Epidermal melanocyte (primary cell): ENCODE data around the gene FMC1.

Experiments used
- DNase-seq: peaks from one replicate; pipeline ENCODE4 v3.0.0; 2011; ENCODE audit warnings: low spot score; ENCODE audit not compliant: insufficient read length

FMC1 gene

GRCh38 chr7:139370943-139371313 is 29.8 kb downstream of the FMC1 start:
- no peak for DNase-seq

GRCh38 chr7:139374246-139374645 is 33.1 kb downstream of the FMC1 start:
- DNase-seq = no peak

GRCh38 chr7:139382439-139382838 is 41.3 kb downstream of the FMC1 start:
- DNase-seq = no peak

GRCh38 chr7:139384611-139385010 is 43.5 kb downstream of the FMC1 start:
- DNase-seq = no peak

DNA sequence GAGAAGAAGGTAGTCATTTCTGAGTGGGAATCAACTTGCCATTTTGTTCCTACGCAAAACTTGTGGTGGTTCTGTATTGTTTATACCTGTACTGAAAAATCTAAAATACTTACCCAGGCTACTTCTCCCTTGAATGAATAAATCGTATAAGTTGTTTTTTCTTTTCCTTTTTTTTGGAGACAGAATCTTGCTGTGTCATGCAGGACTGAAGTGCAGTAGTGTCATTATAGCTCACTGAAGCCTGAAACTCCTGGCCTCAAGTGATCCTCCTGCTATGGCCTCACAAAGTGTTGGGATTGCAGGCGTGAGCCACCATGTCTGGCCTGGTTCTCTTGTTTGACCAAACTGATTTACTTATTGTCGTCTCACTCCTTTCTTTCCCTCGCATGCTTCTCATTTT is 46.5 kb downstream of the FMC1 start:
- no peak for DNase-seq

- no peak for DNase-seq
These were observed 48.0 kb downstream of the FMC1 start for GRCh38 chr7:139389091-139389490.

DNA sequence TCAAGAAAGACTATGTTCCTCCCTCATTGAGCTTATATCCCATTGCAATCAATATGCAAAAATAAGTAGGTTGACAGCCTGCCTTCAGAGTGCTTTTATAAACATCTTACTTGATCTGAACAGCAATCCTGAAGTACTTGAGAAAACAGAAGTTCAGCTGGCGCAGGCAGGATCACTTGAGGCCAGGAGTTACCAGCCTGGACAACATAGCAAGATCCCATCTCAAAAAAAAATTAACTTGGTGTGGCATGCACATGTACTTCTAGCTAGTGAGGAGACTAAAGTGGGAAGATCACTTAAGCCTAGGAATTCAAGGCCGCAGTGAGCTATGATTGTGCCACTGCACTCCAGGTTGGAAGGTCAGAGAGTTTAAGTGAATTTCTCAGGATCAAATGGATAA is 48.6 kb downstream of the FMC1 start:
- DNase-seq = no peak

DNA sequence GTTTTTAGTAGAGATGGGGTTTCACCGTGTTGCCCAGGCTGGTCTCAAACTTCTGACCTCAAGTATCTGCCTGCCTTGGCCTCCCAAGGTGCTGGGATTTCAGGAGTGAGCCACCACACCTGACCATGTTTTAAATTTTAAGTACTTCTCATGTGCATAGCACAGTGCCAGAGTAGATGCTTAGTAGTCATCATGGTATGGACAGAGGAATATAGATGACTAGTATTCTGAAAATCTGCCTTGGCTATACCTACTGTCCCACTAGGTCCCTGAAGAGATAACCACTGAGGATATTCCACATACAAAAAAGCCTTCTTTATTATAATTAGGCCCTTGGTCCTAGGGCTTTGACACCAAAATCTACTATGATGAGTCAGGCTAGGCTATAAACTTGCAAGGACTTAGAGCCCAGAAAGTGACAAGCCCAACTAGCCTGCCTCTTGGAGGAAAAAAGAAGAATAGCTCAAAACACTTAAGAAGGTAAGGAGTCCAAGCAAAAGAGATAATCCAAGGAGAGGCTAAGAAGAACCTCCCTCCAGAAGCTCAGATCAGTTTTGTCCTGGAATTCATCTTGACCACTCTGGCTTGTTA is 52.6 kb downstream of the FMC1 start:
- no peak for DNase-seq

- no peak for DNase-seq
These were observed 53.4 kb downstream of the FMC1 start for GRCh38 chr7:139394540-139394939.
